Activated CD4-positive, CD25-positive, alpha-beta regulatory T cell treated with anti-CD3 and anti-CD28 coated beads, Interleukin-2, amount 50 U/mL, for 24 hours (primary cell): ENCODE results near the gene NEK7.

Experiments used
- ATAC-seq, 2 donors: fragments of 150-1000 bp; cut with Tn5 transposase; one replicate each; pipeline ENCODE4 v1.10.0; 2021; ENCODE audit warnings: mild to moderate bottlenecking in 1 of 2, moderate library complexity in 1 of 2

Gene NEK7

DNA sequence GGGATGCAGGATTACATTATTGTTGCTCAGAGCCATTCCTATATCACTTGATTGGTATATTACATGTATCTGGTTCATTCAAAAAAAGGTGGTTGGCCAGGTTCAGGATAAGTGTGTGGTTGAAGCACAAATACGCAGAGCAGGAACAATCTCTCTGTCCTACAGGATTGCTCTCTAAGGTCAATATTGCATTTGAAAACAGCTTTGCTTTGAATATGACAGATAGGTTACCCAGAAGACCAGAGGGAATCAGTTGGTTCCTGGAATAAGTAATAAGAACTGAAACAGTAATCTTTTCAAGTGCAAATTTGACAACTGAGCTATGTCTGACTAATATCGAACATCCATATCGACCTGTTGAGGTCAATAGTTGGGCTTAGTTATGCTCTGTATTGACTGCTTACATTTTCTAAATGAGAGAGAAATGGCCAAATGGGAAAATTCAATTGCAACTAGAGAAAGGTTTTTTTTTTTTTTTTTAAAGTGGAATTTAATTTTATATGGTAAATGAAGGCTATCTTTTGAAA, 206.9 kb downstream of the NEK7 start:
- peak; percentile 64 to 84 for ATAC-seq

- no peak for ATAC-seq
Measured at GRCh38 chr1:198364471-198364870, 207.7 kb downstream of the NEK7 start.

GRCh38 chr1:198367296-198367695, 210.5 kb downstream of the NEK7 start:
- no peak for ATAC-seq

DNA sequence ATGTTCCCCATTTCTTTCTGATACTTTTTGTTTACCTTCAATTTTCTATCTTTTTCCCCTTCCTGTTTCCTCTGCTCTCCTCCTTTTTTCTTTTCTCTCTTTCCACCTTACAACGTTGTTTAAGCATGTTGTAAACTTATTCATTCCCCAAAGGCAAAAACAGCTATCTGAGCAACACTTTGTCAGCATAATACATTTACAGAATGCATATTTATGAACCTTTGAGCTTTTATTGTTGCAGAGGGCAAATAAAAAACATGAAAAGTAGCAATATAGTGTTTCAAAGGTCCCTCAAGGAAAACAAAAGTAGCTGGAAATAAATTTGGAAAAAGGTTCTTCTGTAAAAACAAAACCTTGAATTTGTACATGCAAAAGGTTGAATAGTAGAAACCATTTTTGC, 214.2 kb downstream of the NEK7 start:
- no peak for ATAC-seq
